CD4-positive, alpha-beta T cell treated with Interleukin-6 for 4 hours (primary cell): ENCODE results near the gene ARL6.

Experiments used
- DNase-seq: peaks from one replicate; pipeline ENCODE4 v3.0.0-alpha.2; 2020; ENCODE audit warnings: mixed read lengths

Gene ARL6, protein sequence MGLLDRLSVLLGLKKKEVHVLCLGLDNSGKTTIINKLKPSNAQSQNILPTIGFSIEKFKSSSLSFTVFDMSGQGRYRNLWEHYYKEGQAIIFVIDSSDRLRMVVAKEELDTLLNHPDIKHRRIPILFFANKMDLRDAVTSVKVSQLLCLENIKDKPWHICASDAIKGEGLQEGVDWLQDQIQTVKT

DNA sequence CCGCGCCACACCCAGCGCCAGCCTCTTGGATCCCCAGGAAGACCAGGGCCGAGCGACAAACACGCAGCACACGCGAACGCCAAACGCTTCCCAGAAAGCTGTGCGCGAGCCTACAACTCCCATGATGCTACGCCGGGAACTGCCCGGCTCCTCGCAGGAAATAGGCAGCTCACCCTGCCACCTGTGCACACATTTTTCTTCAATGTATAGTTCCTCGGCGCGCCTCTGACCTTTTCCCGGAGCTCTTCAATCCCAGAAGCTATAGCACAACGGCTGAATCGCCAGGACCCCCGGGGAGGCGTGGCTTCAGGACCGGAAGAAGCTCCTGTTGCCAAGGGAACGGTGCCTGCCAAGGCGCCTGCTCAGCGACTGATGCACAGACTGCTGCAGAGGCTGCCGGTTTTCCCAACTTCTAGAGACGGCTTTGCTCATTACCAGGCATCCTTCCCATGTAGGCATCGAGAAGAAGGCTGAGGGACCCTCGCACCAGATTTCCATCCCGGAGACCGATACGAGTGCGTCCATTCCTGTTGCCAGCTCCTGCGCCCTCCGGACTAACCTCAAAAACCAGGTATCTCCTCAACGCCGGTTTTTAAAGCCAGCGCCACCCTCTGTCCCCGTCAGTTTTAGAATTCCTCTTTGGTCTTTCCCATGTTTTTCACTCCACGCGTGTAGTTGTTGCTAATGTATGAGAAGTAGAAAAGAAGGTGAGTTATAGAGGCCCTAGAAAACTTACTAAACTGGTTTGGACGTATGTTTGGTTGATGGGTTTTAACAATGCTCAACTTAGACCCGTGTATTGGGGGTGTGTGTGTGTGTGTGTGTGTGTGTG lies at the start of gene ARL6:
ARL6 (plus strand) TSS at position 352 of the 832 bp plus-strand sequence. CDS start 3,350 bp downstream, outside the sequence.
- peak; percentile 76 for DNase-seq

DNA sequence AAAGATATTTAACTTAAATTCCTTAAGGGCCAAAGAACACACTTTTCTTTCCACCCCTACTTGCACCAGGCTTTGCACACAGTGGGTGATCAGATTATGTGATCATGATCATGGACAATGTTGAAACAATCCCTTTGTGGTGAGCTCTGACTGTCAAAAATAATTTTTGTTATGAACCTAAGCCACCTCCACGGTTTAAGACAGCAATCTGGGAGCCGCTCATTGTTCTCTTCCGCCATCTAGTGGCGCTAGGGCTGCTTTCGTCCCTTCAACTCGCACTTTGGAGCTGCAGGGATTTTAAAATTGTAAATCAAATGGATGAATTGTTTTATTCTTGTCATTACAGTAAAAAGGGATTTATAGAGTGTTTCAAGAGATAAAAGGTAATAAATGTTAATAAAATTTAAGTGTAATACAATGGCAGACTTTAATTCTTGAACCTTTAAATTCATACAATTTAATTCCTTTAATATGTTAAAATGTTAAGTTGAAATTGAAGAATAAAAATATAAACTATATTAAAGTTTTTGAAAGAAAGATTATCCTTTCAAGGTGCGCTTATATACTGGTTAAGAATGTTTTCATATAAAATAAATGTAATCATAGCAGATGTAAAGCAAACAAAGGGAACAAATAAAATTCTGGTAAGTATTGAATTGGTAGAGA lies 45.3 kb upstream of the ARL6 start:
- peak; percentile 64 for DNase-seq

DNA sequence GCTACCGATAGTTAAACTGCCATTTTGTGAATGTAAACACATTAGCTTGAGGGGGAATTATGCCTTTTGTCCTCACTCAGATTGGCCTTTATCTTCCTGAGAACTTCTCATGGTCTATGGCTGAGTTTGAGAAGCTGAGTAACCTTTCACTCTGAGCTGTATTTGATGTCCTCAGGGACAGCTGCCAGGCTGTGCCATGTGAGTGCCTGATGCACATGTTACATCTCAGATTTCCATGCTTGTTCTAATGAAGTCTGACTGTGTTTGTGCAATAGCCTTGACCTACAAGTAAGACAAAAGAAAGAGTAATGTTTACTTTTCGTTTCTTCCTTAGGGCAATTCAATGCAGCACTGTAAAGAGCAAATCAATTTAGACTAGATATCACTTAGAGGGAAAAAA lies 44.1 kb upstream of the ARL6 start:
- DNase-seq: no peak

DNA sequence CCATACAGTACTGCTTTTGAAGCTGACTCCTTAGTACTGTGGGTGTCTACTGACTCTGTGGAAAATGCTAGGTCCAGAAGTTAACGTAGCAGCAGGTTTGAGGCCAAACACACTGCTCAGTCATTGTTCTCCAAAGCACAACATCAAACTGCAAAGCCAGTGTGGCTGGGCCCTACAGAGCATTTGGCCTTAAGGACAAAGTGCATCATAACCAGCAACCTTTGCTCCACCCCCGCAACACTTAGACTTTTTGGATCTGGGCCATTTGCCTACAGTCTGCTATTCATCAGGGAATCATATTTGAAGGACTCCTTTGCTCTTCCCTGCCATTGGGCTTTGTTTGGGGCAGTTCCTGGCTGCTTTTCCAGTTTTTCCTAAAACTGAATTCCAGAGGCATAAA lies 43.1 kb upstream of the ARL6 start:
- no peak for DNase-seq

DNA sequence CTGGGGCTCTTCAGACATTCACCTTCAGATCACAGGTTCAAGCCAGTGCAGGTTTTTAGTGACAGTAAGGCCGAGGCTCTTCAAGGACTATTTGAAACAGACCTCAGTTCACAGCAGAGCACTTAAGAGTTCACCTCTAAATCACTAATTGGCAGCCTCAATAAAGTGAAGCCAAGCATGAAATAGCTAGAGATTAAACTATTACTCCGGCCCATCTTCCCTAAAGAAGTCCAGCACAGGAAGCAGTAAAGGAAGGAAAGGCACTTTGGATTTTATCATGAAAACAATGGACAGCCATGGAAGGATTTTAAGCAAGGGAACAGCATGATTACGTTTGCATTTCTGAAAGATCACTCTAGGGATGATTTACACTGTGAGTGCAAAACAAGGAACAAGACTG lies 27.6 kb upstream of the ARL6 start:
- no peak for DNase-seq

DNA sequence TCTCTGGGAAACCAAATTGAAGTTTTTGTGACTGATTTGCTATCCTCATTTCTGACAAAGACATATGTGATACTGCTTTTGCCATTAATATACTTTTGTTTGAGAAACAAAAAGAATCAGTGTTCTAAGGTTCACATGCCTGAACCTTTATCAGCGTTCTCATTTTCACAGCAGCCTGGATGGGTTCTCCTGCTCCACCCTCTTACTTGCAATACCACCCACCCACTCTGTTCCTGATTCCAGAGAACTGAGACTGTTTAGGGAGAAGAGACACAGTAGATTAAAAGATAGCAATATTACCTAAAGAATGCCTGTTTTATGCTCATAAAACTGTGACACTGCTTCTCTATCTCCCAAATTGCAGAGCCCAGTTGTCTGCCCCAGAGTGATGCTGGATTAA lies 25.8 kb upstream of the ARL6 start:
- DNase-seq: no peak

DNA sequence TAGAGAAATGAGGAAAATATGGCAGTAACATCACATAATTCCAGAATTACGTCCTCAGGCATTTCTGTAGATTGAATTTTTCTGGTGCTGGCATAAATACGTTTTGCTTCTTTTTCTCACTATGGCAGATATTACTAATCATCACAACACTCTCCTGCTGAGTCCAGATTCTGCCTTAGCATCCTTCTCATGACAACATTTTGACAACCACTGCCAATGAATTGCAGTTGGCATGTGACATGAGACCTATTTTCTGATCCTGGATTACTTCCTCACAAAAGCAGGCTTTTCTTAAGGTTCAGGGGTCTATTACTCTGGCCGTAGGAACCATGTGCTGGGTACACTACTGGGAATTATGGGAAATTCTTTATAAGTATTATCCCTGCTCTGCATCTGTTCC lies 22.5 kb upstream of the ARL6 start:
- no peak for DNase-seq

DNA sequence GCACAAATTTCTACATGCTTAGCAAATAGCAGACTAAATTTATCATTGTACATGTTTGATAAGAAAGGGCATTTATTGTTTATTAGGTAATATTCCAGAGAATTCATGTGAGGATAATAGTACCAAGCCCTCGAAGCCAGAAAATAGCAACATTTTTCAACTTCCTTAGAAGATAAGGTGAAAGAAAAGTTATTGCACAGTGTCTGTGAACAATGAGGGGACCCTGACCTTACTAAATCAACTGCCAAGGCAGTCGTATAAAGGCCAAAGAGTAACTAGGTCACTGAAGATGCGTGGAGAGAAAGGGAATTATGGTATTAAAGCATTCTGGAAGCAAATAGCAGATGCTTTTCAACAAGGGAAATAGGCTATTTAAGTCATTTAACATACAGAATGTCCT lies 20.3 kb upstream of the ARL6 start:
- no peak for DNase-seq

DNA sequence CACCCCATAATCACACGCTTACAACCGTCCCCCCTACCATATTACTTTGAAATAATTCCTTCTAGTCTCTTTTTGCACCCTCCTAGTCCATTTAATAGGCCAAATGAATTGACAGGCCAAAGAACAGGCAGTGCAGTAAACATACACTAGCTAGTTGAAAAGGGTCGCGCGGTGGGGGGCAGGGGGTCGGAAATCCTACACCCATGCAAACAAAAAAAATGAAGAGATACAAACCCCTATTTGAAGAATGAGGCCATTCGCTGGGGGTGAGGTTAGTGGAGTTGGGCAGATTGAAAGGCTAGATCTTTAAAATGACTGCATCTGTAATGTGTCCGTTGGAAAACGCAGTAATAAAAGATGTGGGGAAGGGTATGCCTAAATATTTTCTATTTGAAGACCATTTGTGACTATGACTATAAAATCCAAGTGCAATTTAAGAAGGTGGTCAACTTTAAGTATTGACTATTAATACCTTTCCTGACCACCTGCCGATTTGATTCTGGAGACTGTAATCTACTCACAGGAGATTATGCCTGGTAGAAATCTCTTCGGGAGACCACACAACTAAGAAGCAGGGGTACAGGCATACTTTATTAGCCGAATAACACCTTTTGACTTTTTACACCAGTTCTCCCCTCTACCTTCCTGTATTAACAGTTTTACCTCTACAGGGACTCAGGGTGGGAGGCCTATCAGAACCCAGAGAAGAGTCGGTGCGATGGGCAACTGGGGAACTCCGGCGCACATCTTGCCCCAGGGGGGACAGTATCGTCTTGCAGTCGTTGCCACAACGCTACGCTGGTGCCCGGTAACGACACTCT lies 762 bp upstream of the ARL6 start:
- DNase-seq: no peak

DNA sequence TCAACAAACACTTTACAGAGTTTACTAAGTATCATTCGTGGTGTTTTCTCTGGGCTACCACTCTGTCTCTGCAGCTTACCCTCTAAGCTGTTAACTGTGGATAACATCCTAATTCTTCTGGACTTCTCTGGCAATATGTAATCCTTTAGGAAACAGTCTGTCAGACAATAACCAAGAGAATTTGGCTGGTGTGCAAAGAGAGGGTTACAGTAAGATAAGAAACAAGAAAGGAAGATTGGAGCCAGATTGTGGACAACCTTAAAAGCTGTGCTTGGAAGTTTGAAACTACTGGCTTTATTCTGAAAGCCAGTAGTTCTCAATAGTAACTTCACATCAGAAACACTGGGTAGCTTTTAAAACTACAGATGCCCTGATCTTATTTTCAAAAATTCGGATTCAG lies 778 bp downstream of the ARL6 start:
- DNase-seq: no peak

DNA sequence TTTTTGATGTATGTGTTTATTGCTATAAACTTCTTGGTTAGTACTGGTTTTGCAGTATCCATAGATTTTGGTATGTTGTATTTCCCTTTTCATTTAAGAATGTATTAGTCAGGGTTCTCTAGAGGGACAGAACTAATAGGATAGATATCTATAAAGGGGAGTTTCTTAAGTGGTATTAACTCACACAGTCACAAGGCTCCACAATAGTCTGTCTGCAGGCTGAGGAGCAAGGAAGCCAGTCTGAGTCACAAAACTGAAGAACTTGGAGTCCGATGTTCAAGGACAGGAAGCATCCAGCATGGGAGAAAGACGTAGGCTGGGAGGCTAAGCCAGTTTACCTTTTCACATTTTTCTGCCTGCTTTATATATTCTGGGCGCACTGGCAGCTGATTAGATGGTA lies 8.4 kb downstream of the ARL6 start:
- no peak for DNase-seq

DNA sequence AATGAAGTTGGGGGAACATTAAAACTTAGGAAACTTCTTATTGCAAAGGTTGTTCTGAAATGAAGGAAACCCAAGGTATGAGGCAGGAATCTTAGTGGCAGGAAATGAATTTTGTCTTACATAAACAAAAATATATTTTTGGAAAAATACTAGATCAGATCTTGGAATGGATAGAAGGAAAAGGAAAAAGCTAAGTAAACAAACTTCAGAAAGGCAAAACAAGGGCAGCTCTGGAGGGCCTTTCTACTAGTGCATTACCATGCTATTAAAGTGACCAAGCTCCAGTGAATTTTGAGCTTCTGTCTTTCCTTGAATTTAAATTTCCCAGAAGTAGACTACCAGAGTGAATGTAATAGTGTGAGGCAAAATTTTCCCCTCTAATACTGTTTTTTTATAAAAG lies 13.6 kb downstream of the ARL6 start:
- no peak for DNase-seq

DNA sequence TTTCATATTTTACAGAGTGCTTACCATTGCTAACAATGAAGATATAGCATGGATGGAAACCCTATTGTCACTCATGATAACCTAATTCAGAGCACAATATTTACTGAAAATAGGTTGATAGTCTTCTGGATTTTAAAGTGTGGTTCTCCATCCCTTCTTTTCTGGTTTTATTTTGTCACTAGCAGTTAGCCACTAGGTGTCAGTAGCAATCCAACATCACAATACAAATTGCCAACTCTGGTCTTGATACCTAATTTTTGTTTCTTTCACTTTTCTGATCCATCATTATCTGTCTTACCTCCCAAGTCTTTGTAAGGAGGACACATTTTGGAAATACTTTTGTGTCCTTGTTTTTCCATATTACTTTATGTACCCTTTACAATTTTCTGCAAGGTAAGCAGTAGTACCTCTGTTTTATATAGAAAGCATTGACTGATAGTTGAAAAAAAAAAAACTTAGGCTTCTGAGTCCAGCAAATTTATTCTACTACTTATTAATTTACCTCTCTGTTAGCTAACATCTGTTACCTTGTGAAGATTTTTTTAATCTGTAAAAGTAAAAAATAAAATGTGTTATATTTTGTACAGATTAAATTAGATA lies 29.0 kb downstream of the ARL6 start:
- DNase-seq: peak; percentile 27

DNA sequence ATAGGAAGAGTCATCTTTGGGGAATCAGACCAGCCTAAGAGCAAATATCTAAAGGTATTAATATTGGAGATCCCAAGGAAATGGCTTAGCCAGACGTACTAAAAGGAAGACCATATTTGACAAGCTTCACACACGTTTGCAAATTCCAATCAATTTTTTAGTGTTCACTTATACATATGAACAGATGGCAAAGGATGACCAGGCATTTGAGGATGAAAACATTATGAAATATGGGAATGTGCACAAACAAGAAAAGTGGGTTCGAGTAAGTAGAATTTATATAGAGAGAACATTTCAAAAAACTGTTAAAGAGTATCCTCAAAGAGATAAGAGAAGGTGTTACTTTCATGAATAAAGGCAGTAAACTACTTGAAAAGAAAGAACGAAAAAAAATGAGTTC lies 31.4 kb downstream of the ARL6 start:
- no peak for DNase-seq

DNA sequence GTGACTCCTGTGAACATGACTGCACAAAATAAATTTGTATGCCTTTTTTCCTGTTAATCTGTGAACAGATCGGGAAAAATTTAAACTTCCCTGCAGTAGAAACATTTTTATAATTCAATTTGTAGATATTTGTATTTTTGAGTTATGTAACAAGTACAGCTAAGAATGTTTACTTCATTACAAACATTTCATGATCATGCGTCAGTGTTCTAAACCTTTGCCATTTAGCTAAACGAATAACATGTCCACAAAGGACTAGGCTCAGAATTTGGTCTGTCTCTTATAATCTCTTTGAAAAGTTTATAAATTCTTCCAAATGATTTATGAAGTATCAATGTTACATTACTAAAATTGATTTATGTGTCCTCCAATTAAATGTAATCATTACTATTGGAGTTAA lies 39.9 kb downstream of the ARL6 start:
- DNase-seq: no peak

DNA sequence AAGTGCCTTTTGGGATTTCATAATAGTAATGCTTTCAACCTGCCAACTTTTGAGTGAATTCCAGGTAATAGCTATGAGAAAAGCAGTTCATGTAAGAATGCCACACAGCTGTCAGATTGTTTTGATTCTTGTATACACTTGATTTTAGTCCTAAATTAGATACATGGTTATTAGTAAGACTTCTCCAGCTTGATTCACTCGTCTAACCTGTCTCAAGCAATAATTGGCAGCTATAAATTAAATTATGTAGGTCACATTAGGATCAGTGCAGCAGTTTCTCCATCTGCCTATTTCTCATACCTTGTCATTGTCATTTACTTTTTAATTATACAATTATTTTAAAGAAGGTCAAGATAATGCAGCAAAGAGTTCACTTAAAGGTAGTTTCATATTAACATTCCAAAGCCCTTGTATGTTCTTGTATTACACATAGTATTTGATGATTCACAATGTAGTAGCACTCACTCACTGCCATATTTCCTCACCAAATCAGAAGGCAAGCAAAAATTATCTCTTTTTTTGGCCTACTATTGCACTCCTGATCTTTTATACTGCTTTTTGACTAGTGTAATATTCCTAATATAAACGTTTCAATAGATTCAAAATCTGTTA lies 46.3 kb downstream of the ARL6 start:
- DNase-seq: no peak

DNA sequence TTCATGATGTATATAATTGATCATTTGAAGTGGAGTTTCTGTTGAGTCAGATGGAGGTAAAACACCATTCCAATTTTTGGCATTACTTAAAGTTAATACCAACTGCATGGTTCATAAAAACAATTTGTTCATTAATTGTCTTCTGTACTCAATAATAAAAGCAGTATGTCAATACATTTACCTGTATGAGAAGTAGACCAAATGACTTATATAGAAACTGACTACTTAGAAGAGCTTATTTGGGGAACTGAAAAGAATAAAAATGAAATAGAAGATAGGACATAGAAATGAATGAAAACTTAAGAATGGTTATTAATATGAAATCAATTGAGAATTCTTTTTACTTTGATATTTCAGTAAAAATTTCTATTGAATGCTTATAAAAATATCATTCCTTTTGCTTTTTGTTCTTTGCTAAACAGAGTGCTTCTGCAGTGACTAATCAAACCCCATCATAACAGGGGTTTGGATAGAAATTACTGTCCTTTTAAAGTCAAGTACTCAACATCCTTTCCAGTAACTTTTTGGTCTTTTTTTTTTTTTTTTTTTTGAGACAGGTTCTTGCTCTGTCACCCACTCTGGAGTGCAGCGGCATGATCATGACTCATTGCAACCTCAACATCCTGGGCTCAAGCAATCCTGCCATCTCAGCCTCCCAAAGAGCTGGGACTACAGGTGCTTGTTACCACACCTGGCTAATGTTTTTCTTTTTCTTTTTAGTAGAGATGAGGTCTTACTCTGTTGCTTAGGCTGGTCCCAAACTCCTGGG lies 50.8 kb downstream of the ARL6 start:
- peak; percentile 57 for DNase-seq

DNA sequence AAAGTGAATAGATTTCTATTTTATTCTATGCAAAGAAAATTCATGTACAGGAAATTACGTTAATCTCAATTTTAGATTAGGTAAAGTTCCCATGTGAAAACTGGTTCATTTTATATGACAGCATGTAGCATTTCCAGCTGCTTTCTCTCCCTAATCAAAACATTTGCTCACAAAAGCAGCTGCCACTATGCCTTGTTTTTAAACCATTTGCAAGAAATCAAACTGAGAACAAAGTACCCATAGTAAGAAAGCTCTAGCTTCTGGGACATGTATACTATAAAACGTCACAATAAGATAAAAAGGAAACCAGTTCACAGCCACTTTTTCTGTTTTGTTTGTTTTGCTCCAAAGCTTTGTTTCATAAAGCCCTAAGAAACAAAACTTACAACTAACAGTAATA lies 52.3 kb downstream of the ARL6 start:
- DNase-seq: no peak

DNA sequence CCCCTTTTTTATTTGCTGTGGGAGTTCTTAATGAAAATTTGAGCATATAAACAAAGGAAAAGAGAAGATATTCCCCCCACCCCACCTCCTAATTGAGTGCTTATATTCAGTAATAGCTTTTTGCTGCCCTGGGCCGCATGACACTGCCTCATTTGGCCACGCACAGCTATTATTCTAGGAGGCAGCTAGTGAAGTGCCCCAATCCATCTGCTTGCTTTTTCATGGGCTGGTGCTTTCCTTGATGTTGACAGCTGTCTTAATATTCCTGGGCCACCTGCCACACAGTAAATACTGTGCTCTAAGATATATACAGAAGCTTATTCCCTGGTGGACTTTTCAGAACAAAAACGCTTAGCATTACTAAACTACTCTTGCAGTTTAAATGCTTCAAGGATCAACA lies 53.4 kb downstream of the ARL6 start:
- DNase-seq: no peak

DNA sequence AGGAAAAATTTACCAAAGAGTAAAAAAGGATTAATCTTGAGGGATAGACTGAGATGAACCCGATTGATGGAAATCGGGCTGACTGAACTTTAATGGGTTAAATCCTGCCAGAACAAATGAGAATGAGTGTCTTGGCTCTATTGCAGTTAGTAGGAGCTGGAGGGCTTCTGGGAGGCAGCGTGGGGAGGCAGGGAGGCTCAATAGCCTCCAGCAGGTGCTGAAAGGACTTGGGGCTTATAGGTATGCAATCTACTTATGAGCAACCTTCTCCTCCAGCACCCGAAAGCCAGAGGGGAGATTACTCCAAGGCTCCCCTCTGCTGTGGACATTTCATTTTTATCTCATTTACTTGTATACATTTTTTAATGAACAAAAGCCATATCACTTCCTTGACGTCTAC lies 56.2 kb downstream of the ARL6 start:
- DNase-seq: no peak

DNA sequence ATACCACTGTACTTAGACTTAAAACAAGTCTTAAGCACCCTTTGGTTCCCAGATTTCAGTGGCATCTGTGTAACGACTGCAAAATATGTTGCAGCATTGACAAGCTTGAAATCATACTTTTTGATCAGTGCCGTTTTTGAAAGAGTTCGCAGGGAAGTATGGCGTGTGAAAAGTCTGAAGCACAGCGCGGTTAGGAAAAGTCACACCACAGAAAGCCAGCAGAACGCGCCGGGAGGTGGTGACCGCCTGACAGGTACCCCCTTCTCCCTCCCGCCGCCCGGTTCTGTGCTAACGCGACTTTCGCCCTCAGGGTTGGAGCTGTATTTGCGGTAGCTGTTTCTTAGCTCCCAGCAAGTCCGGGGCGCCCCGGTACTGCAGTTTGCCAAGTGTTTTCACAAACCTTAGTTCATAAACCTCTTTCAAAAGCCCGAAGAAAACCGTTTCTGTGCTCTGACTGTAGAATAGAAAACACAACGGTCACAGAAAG lies 56.8 kb downstream of the ARL6 start:
- peak; percentile 61 for DNase-seq
